Adrenal gland (tissue), 5 donors: ENCODE data around the gene CCDC167.

Experiments
- POLR2A ChIP-seq, 2 donors: fragments of 450-650 bp; IDR thresholded peaks; one replicate each; pipeline ENCODE4 v1.6.1; 2017; ENCODE audit warnings: antibody characterized with exemption in 2 of 2, mild to moderate bottlenecking in 2 of 2, moderate library complexity in 1 of 2
- TF ChIP-seq, protein P1 (sequence below), 6 experiments: fragments of 450-650 bp in 4 of 6; fragments of 200-600 bp in 2 of 6; sonication (generic) in 1 of 6; IDR thresholded peaks; 1 replicate in 5 of 6; 2 replicates in 1 of 6; pipeline versions ENCODE4 v1.5.1 to v1.8.0; 2016 to 2021; ENCODE audit warnings: antibody characterized with exemption in 6 of 6, mild to moderate bottlenecking in 2 of 6, moderate library complexity in 1 of 6
- donor health status: DM: no; HTN: no; CAD: no.

- TF ChIP-seq, protein P1, sequence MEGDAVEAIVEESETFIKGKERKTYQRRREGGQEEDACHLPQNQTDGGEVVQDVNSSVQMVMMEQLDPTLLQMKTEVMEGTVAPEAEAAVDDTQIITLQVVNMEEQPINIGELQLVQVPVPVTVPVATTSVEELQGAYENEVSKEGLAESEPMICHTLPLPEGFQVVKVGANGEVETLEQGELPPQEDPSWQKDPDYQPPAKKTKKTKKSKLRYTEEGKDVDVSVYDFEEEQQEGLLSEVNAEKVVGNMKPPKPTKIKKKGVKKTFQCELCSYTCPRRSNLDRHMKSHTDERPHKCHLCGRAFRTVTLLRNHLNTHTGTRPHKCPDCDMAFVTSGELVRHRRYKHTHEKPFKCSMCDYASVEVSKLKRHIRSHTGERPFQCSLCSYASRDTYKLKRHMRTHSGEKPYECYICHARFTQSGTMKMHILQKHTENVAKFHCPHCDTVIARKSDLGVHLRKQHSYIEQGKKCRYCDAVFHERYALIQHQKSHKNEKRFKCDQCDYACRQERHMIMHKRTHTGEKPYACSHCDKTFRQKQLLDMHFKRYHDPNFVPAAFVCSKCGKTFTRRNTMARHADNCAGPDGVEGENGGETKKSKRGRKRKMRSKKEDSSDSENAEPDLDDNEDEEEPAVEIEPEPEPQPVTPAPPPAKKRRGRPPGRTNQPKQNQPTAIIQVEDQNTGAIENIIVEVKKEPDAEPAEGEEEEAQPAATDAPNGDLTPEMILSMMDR (IDR thresholded peaks at IDR 0.05), result no peak
- no peak for TF ChIP-seq POLR2A (IDR thresholded peaks at IDR 0.05)
Measured at GRCh38 chr6:37484786-37485170, 14.9 kb downstream of the CCDC167 start.
